Hippocampal formation (tissue), 2 donors: ENCODE data around the gene C1orf21.
A peak's percentile ranks its signal among the peaks of the same experiment; 100 is the strongest.

Experiments
- DNase-seq, 2 donors: peaks; one replicate each; lab custom pipeline; 2025; lab: John Stamatoyannopoulos, UW

Gene C1orf21

GRCh38 chr1:184387069-184387475 lies 243 bp downstream of the C1orf21 start:
- no peak for DNase-seq

DNA sequence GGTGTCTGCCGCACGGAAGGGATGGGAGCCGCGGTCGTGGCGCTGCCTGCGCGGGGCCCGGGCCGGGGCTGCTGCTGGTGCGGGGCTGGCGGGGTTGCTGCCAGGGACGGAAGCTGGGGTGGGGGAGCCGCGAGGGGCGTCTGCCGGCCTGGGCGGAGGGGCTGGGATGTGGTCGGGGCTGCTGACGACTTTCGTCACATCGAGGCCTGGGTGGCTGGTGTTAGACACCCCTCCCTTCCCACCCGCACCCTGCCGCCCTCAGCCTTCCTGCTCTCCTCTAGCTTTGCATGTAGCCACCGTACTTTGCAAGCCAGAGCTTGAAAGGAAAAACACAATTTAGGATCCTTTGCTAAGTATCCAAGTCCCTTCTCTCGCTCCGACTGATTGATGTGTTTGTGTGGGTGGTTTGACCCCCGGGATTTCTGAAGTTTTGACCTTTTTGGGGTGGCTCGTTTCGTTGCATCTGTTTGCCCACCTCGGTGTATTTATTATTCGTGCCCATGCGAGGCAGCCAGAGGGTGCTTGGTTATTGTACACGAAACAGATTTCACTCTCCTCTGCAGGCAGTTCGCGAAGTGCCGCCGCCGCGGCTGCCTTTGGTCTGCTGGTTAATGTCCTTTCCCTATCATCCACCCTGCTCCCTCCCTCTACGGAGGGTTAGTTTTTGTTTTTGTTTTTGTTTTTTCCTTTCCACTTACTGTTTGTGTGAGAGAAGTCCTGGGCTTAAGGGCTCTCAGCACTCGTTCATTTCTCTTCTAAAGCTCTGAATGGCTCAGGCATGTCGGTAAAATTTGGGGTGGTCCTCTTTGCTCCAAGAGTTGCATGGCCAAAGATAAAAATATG lies 868 bp downstream of the C1orf21 start:
- DNase-seq = peak; percentile 21 to 27

DNA sequence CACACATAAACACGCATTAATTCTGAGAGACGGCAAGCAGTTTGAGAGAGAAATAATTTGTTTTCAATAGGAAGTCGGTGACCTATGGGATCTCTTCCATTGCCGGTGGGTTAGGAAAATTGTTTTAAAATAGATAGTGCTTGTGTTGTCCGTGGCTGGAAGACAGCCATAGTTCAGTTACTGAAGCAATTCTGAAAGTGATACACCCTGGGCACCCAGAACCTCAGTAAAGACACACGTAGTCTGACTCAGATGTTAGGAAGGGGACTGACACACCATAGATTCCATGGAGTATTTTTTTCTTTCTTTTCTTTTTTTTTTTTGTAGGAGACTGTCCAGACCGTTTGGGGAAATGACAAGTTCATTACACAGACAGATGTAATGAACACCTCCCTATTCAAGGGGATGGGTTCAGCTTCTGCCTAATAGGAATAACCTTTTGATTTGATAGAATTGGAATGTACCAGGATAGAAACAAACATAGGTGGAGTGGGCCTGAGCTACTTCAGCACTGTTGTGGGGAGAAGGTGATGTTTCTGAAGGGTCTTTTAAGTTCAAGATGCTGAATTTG lies 1.6 kb downstream of the C1orf21 start:
- no peak for DNase-seq

GRCh38 chr1:184388971-184389370 lies 2.1 kb downstream of the C1orf21 start:
- no peak for DNase-seq

GRCh38 chr1:184389446-184389845 lies 2.6 kb downstream of the C1orf21 start:
- no peak for DNase-seq

DNA sequence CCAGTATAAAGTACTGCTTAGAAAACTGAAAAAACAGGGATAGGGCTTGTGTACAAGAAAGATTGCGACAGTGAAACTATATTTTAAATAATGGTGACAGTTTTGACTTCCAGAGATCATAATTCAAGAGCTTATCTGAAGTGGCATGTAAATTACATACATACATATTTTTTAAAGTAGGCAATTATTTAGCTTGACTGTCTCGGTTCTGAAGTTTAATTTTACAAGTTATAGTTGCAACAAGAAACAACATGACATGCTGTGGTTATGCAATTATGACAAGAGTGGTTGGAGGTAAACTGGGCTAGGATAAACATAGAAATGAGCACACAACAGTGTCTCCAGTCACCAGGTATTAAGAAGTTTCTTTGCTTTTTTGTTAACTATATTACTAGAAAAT lies 4.1 kb downstream of the C1orf21 start:
- no peak for DNase-seq

- no peak for DNase-seq
Measured at GRCh38 chr1:184392067-184392466, 5.2 kb downstream of the C1orf21 start.

DNA sequence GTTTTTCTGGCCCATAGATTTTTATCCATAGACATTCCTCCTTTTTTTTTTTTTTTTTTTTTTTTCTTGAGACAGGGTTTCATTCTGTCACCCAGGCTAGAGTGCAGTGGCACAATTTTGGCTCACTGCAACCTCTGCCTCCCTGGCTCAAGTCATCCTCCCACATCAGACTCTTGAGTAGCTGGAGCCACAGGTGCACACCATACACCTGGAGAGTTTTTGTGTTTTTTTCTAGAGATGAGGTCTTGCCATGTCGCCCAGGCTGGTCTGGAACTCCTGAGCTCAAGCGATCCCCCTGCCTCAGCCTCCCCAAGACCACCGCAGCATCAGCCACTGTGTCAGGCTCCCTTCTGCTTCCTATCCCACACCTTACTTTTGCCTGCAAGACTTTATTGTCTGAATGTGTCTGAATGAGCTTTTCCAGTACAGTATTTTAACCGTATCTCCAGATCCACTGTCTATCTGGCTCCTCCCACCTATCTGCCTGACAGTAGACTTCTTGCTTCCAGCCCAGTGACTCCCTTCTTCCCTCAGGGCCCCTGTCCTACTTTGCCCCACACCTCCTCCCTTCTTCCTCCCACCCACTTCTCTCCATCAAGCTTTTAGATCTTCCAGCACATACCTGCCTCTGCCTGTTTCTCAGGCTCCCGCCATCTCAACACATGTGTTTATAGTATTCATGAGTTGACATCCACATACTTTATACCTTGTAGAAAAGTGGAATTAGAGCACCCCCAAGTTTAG lies 6.1 kb downstream of the C1orf21 start:
- no peak for DNase-seq

DNA sequence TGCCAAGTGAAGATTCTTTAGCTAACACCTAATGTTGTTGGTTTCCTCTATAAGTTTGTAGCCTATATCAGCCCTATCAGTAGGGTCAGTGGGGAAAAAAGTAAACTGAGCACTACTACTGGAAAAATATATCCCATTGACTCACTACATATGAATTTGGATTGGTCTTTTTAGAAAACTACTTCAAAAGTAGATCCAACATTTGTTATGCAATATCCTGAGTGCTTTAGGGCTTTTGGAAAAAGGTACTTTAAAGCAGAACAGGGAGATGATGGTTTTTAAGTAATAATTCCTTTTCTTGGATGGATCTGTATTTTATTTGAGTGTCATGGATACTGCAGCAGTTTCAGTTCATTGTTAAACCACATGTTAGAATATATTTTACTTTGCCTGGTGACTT lies 7.1 kb downstream of the C1orf21 start:
- no peak for DNase-seq

DNA sequence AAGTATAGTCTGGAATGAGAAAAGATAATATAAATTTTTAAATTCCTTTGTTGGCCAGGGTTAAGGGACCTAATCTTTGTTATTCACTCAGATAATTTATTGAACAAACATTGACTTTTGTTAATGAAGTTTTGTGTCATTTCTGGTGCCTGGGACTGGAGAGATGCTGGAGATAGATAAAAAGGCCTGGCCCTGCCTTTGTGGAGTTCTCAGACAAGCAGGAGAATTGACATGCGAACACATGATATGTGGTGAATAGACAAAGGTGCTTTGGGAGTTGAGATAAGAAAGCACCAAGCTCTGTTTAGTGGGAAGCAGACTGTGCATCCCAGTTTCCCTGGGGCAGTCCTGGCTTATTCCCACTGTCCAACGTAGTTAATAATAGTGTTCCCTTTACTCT lies 8.5 kb downstream of the C1orf21 start:
- no peak for DNase-seq

DNA sequence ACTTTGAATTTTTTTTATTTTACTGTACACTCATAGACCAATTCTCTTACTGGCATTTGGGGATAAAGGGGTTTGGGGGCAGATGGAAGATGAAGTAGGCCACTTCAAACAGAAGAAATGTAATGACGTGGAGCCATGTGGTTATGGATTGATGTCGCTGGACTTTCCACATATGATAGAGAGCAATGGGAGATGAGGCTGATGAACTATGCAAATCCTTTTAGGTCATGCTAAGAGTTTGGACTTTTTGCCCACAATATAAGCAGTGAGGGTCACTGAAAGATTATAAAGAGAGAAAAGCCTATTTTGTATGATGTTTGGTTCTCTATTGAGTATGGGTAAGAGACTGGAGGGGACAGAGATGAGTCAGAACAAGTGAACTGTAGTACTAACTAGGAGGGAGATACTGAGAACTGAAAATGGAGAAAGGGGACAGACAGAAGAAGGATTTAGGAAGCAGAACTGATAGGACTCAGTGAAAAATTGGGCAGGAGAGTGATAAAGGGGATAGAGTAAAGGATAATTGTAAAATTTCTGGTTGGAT lies 9.2 kb downstream of the C1orf21 start:
- no peak for DNase-seq

GRCh38 chr1:184399192-184399847 lies 12.5 kb downstream of the C1orf21 start:
- DNase-seq = no peak

- DNase-seq = no peak
Measured at GRCh38 chr1:184403961-184404726, 17.3 kb downstream of the C1orf21 start.

GRCh38 chr1:184404727-184405027 lies 17.8 kb downstream of the C1orf21 start:
- DNase-seq = no peak

DNA sequence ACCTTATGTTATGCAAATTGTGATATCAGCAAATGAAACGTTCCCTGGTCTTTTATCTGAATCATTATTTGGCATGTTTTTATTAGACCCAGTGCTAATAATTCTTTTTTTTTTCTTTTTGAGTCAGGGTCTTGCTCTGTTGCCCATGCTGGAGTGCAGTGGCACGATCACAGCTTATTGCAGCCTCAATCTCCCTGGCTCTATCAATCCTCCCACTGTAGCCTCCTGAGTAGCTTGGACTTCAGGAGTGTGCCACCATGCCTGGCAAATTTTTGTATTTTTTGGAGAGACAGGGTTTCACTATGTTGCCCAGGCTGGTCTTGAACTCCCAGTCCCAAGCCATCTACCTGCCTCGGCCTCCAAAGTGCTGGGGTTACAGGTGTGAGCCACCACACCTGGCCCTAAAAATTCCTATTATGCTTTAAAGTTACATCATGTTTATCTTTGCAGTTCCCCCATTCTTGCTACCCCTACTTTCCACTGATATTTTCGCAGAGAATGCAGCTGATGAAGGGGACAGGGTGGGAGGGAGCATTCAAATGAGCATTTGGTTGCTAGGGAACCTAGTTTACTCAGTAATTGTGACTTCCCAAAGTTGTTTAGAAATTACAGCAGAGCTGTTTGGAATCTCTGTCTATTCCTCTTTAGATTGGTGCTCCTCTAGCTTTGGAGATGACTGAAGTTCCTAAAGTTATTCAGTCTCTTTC lies 18.4 kb downstream of the C1orf21 start:
- DNase-seq = no peak

DNA sequence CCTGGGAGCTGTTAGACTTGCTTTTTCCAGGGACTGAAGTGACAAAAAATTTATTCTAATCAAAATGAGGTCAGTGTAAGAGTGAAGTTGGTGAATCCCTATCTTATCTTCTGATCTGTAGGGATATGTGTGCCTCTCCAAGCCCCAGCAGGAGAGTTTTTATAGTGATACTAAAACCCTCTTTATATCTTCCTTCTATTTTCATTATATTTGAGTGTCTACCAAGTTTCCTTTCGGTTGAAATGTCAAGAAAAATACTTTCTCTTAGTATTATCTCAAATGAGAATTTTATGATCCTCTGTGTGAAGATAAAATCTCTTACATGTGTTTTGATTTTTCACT lies 18.9 kb downstream of the C1orf21 start:
- no peak for DNase-seq

GRCh38 chr1:184406479-184406878 lies 19.6 kb downstream of the C1orf21 start:
- no peak for DNase-seq

DNA sequence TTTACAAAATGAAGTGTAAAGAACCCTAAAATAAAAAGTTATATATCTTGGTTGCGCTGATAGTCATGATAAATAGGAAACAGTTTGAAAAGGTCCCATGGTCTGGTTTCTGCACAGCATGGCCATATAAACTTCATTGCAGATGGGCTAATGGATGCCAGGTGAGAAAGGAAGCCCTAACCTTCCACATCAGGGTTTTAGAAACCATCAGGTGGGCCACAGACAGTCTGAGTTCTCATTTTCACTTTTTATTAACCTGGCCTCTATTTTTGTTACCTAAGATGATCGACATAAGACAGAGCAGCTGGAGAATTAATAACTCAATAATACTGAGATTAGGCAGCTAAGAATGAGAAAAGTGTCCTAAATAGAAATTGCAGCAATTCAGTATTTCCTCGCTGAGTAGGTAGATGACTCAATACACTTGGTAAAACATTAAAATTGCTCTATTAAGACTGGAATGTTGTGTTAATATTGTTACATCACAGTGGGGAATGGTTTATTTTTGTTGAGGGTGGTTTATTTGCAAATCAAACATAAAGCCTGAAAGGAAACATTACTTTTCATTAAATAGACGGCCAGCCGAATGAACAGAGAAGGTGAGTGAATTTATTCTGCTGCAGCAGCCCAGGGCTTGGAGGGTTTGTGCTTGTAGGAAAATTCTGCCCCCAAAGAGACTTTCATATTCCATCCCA lies 21.1 kb downstream of the C1orf21 start:
- no peak for DNase-seq

- DNase-seq = no peak
Measured at GRCh38 chr1:184408580-184408979, 21.8 kb downstream of the C1orf21 start.

- DNase-seq = no peak
Measured at GRCh38 chr1:184409011-184409410, 22.2 kb downstream of the C1orf21 start.
